ENCODE measurements around the gene HS1BP3.

The HS1BP3 gene

DNA sequence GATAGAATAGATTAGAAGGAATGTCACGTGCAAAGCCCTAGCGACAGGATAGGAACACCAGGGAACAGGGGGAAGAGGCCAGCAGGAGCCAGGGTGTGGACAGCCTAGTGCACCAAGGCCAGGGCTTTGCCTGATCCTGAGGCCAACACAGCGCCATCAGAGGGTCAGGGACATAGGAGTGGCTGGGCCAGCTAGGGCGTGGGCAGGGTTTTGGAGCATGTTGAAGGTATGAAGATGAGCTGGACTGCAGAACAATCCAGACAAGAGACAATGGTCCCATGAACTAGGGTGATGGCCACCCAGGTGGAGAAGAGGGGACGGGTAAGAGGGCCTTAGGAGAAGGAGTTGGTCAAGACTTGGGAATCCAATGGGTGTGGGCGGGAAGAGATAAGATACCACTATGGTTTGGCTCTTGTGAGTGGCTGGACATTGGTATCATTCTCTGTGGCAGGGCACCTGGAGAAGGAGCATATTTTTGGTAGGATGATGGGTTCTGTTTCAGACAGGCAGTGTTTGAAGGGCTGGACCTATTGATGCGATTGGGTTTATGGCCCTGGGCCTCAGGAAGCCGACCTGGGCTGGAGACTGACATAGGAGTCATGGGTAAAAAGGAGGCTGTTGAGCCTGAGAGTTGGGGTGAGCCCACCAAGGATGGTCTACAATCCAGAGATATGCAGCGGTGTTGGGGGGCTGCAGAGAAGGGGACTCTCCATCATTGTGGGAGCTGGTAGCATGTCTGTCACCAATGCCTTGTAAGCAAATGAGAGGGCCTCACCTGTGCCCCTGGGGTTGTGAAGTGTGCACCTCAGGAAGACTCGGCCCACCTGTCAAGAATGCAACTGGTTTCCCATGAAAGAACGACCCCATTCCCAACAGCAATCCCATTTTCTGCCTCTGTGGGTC, 2.0 kb upstream of the HS1BP3 start:
- H3K4me3 ChIP-seq (ENCODE audit: low read depth in 1 of 2, low read length in 2 of 2): no peak overlapping the region
- H3K36me3 ChIP-seq (ENCODE audit: control insufficient read depth in 1 of 2, insufficient read depth in 2 of 2, low read length in 2 of 2): no peaks in the 10 kb centered on the region
- no peak overlapping the region for H3K27ac ChIP-seq (ENCODE audit: low read depth, low read length)
- peaks cover 25 to 26% of the 10 kb centered on the region in 2 donors for H3K4me1 ChIP-seq (ENCODE audit: control insufficient read depth in 1 of 2, insufficient read depth in 2 of 2, low read length in 2 of 2)
- no peaks in the 10 kb centered on the region for H3K27me3 ChIP-seq (ENCODE audit: control insufficient read depth in 1 of 2, insufficient read depth in 2 of 2, low read length in 2 of 2)
- no peaks in the 10 kb centered on the region for H3K9me3 ChIP-seq (ENCODE audit: control insufficient read depth in 1 of 2, low read length in 2 of 2)
- H3K9ac ChIP-seq (ENCODE audit: low read depth in 1 of 2, low read length in 2 of 2): no peak overlapping the region

DNA sequence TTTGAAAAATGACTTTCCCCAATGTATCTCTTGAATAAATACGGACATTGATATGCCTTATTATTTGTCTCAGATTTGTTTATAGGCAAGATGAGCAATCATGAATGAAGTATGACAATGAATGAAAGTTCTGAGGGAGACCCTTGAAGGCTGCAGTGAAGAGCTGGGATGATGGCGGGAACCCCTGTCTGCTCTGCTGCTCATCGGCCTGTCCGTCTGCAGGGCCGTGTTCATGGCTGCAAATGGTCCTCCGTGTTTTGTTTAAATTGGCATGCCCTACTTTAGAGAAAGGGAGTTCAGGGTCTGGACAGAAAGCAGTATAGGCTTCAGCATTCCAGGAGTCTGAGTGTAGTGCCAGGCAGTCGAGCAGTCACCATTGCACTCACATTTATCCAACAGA, 1.2 kb upstream of the HS1BP3 start:
- Histone ChIP-seq H3K36me3 (ENCODE audit: control insufficient read depth in 1 of 2, insufficient read depth in 2 of 2, low read length in 2 of 2) (no peaks in the 10 kb centered on the region), H3K9me3 (ENCODE audit: control insufficient read depth in 1 of 2, low read length in 2 of 2) (no peaks in the 10 kb centered on the region), H3K27ac (ENCODE audit: low read depth, low read length) (no peak overlapping the region), H3K27me3 (ENCODE audit: control insufficient read depth in 1 of 2, insufficient read depth in 2 of 2, low read length in 2 of 2) (no peaks in the 10 kb centered on the region), H3K4me3 (ENCODE audit: low read depth in 1 of 2, low read length in 2 of 2) (no peak overlapping the region), H3K9ac (ENCODE audit: low read depth in 1 of 2, low read length in 2 of 2) (no peak overlapping the region), H3K4me1 (ENCODE audit: control insufficient read depth in 1 of 2, insufficient read depth in 2 of 2, low read length in 2 of 2) (peaks cover 26 to 28% of the 10 kb centered on the region in 2 donors)

DNA sequence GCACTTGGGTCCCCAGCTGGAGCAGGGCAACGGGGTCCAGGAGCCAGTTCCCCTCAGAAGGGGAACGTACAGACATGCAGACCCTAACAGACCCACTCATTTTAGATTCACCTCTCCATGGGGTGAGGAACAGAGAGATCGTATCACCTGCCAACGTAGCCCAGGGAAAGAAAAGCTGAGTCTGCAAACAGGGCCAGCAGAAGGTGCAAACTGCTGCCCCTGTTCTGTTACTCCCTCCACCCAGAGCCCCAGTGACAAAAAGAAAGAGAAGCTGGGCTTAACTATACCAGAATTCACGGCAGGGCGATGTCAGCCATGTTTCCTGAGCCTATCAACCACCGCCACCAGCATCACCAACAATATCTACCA, 817 bp upstream of the HS1BP3 start:
- Histone ChIP-seq H3K27me3 (ENCODE audit: control insufficient read depth in 1 of 2, insufficient read depth in 2 of 2, low read length in 2 of 2) (no peaks in the 10 kb centered on the region), H3K4me3 (ENCODE audit: low read depth in 1 of 2, low read length in 2 of 2) (peak overlapping the region; percentile 89 to 93), H3K9me3 (ENCODE audit: control insufficient read depth in 1 of 2, low read length in 2 of 2) (no peaks in the 10 kb centered on the region), H3K4me1 (ENCODE audit: control insufficient read depth in 1 of 2, insufficient read depth in 2 of 2, low read length in 2 of 2) (peaks cover 26 to 28% of the 10 kb centered on the region in 2 donors), H3K9ac (ENCODE audit: low read depth in 1 of 2, low read length in 2 of 2) (peak overlapping the region; percentile 85 to 88), H3K36me3 (ENCODE audit: control insufficient read depth in 1 of 2, insufficient read depth in 2 of 2, low read length in 2 of 2) (peaks cover 0 to 1% of the 10 kb centered on the region in 2 donors), H3K27ac (ENCODE audit: low read depth, low read length) (no peak overlapping the region)

DNA sequence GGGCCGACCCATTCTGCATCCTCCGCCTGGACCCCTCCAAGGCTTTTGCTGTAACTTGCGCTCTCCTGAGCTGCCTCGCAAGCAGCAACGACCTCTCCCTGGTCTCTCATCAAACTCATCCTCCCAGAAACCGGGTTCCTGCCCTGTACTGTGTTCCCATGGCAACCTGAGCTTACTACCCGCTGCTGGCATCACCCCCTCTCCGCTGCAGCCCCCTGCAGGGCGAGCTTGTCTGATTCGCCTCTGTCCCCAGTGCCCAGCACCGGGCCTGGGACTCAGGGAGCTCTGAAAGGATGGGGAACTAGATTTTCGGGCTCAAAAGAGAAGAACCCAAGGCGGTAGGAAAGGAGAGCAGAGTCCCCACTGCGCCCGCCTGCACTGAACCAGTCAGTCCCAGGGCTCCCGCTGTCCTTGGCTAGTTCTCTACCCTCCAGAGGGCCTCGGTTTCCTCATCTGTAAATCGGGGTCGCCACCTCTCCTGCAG, 463 bp downstream of the HS1BP3 start:
- Histone ChIP-seq H3K4me1 (ENCODE audit: control insufficient read depth in 1 of 2, insufficient read depth in 2 of 2, low read length in 2 of 2) (peaks cover 26 to 28% of the 10 kb centered on the region in 2 donors), H3K9me3 (ENCODE audit: control insufficient read depth in 1 of 2, low read length in 2 of 2) (no peaks in the 10 kb centered on the region), H3K4me3 (ENCODE audit: low read depth in 1 of 2, low read length in 2 of 2) (peak overlapping the region; percentile 89 to 93), H3K36me3 (ENCODE audit: control insufficient read depth in 1 of 2, insufficient read depth in 2 of 2, low read length in 2 of 2) (peaks cover 0 to 9% of the 10 kb centered on the region in 2 donors), H3K27ac (ENCODE audit: low read depth, low read length) (peak overlapping the region; percentile 71), H3K9ac (ENCODE audit: low read depth in 1 of 2, low read length in 2 of 2) (peak overlapping the region; percentile 86 to 98), H3K27me3 (ENCODE audit: control insufficient read depth in 1 of 2, insufficient read depth in 2 of 2, low read length in 2 of 2) (no peaks in the 10 kb centered on the region)

DNA sequence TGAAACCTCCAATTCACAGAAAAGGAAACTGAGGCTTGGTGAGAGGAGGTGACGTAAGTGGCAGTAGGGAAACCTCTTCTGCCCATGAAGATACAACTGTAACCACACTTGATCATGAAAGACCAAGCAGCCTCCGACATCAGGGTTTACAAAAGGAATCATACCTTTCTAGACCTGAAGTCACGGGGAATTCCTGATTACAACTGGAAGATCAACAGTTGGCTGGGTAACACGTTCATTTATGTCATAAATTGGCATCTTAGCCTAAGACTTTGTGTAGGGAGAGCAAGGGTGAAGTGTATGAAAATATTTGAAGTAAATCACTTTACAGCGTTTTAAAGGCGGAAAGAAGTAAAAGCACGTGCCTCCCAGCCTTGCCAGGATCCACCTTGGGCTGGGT, 922 bp downstream of the HS1BP3 start:
- H3K36me3 ChIP-seq (ENCODE audit: control insufficient read depth in 1 of 2, insufficient read depth in 2 of 2, low read length in 2 of 2): peaks cover 4 to 14% of the 10 kb centered on the region in 2 donors
- peaks cover 26 to 28% of the 10 kb centered on the region in 2 donors for H3K4me1 ChIP-seq (ENCODE audit: control insufficient read depth in 1 of 2, insufficient read depth in 2 of 2, low read length in 2 of 2)
- H3K9ac ChIP-seq (ENCODE audit: low read depth in 1 of 2, low read length in 2 of 2): peak overlapping the region; percentile 86 to 98
- H3K27ac ChIP-seq (ENCODE audit: low read depth, low read length): no peak overlapping the region
- H3K27me3 ChIP-seq (ENCODE audit: control insufficient read depth in 1 of 2, insufficient read depth in 2 of 2, low read length in 2 of 2): no peaks in the 10 kb centered on the region
- H3K9me3 ChIP-seq (ENCODE audit: control insufficient read depth in 1 of 2, low read length in 2 of 2): no peaks in the 10 kb centered on the region
- H3K4me3 ChIP-seq (ENCODE audit: low read depth in 1 of 2, low read length in 2 of 2): peak overlapping the region; percentile 89 to 93

DNA sequence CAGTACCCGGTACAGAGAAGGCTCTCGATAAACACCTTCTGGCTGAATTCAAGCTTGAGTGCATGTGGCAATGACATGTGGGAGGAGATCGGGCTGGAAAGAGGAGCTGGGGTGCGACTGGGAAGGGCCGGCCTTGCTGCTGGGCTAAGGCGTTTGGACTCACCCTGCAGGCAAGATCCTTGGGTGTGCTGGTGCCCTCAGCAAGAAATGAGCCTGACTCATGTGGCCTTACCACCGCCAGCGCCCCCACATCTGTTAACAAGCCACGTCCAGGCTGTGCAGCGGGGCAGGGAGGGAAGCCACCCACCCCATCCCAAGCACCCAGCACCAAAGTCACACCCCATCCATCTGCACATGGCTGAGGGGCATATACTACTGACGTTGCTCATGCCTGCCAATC, 1.3 kb downstream of the HS1BP3 start:
- Histone ChIP-seq H3K4me1 (ENCODE audit: control insufficient read depth in 1 of 2, insufficient read depth in 2 of 2, low read length in 2 of 2) (peaks cover 26 to 28% of the 10 kb centered on the region in 2 donors), H3K4me3 (ENCODE audit: low read depth in 1 of 2, low read length in 2 of 2) (peak overlapping the region; percentile 89 to 93), H3K27ac (ENCODE audit: low read depth, low read length) (no peak overlapping the region), H3K36me3 (ENCODE audit: control insufficient read depth in 1 of 2, insufficient read depth in 2 of 2, low read length in 2 of 2) (peaks cover 7 to 16% of the 10 kb centered on the region in 2 donors), H3K27me3 (ENCODE audit: control insufficient read depth in 1 of 2, insufficient read depth in 2 of 2, low read length in 2 of 2) (no peaks in the 10 kb centered on the region), H3K9ac (ENCODE audit: low read depth in 1 of 2, low read length in 2 of 2) (peak overlapping the region in 1 of 2 donors; percentile 86), H3K9me3 (ENCODE audit: control insufficient read depth in 1 of 2, low read length in 2 of 2) (no peaks in the 10 kb centered on the region)

DNA sequence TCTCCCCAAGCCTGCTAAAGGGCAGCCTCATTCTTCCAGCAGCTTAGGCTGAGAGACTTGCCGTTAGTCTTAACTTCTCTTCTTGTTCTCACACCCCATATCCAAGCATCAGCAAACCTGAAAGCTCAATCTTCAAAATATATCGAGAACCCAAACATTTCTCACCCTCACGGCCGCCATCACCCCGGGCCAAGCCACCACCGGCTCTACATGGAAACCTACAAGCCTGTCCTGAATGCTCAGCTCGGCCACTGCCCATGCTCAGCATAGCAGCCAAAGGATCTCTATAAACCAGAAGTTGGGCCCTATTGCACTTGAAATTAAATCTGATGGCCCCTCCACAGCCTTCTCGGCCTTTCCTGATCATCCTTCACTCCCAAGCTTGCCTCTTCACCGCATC, 2.1 kb downstream of the HS1BP3 start:
- Histone ChIP-seq H3K36me3 (ENCODE audit: control insufficient read depth in 1 of 2, insufficient read depth in 2 of 2, low read length in 2 of 2) (peaks cover 13 to 19% of the 10 kb centered on the region in 2 donors), H3K4me3 (ENCODE audit: low read depth in 1 of 2, low read length in 2 of 2) (no peak overlapping the region), H3K9me3 (ENCODE audit: control insufficient read depth in 1 of 2, low read length in 2 of 2) (no peaks in the 10 kb centered on the region), H3K9ac (ENCODE audit: low read depth in 1 of 2, low read length in 2 of 2) (no peak overlapping the region), H3K27ac (ENCODE audit: low read depth, low read length) (no peak overlapping the region), H3K27me3 (ENCODE audit: control insufficient read depth in 1 of 2, insufficient read depth in 2 of 2, low read length in 2 of 2) (no peaks in the 10 kb centered on the region), H3K4me1 (ENCODE audit: control insufficient read depth in 1 of 2, insufficient read depth in 2 of 2, low read length in 2 of 2) (peaks cover 26 to 28% of the 10 kb centered on the region in 2 donors)

DNA sequence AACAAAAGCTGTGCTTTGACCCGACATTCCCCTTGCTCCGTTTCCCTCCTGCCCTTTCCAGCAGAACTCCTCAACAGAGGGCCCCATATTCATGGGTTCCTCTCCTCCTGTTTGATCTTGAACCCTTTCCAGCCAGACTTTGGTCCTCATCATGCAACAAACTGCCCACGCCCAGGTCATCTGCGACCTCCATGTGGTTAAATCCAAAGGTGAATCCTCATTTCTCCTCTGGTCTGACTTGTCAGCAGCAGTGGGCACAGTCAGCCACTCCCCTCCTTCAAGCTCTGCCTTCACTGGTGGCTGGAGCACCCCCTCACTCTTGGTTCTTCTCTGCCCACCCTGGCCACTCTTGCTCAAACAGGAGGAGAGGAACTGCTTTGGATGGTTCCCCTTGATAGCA, 2.7 kb downstream of the HS1BP3 start:
- Histone ChIP-seq H3K4me1 (ENCODE audit: control insufficient read depth in 1 of 2, insufficient read depth in 2 of 2, low read length in 2 of 2) (peaks cover 26 to 28% of the 10 kb centered on the region in 2 donors), H3K36me3 (ENCODE audit: control insufficient read depth in 1 of 2, insufficient read depth in 2 of 2, low read length in 2 of 2) (peaks cover 13 to 19% of the 10 kb centered on the region in 2 donors), H3K27me3 (ENCODE audit: control insufficient read depth in 1 of 2, insufficient read depth in 2 of 2, low read length in 2 of 2) (no peaks in the 10 kb centered on the region), H3K9me3 (ENCODE audit: control insufficient read depth in 1 of 2, low read length in 2 of 2) (no peaks in the 10 kb centered on the region), H3K4me3 (ENCODE audit: low read depth in 1 of 2, low read length in 2 of 2) (no peak overlapping the region), H3K27ac (ENCODE audit: low read depth, low read length) (no peak overlapping the region), H3K9ac (ENCODE audit: low read depth in 1 of 2, low read length in 2 of 2) (no peak overlapping the region)

DNA sequence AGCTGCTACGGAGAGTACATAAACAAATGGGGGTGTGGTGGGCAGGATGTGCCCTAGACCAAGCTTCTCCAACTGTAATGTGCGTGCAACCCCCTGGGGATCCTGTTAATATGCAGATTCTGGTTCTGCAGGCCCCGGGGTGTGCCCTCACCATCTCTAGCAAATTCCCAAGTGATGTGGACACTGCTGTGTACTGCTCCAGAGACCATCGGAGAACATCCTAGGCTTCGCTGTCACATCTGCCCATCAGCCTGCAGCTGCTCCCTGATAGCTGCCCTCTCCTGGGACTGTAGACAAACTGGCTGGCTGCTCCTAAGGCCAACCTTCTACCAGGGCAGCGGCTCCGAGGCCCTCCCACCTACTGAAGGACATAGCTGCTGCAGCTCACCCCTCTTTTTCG, 3.2 kb downstream of the HS1BP3 start:
- no peak overlapping the region for H3K27ac ChIP-seq (ENCODE audit: low read depth, low read length)
- H3K36me3 ChIP-seq (ENCODE audit: control insufficient read depth in 1 of 2, insufficient read depth in 2 of 2, low read length in 2 of 2): peaks cover 13 to 19% of the 10 kb centered on the region in 2 donors
- H3K4me3 ChIP-seq (ENCODE audit: low read depth in 1 of 2, low read length in 2 of 2): no peak overlapping the region
- no peaks in the 10 kb centered on the region for H3K9me3 ChIP-seq (ENCODE audit: control insufficient read depth in 1 of 2, low read length in 2 of 2)
- H3K4me1 ChIP-seq (ENCODE audit: control insufficient read depth in 1 of 2, insufficient read depth in 2 of 2, low read length in 2 of 2): peaks cover 26 to 28% of the 10 kb centered on the region in 2 donors
- H3K9ac ChIP-seq (ENCODE audit: low read depth in 1 of 2, low read length in 2 of 2): no peak overlapping the region
- no peaks in the 10 kb centered on the region for H3K27me3 ChIP-seq (ENCODE audit: control insufficient read depth in 1 of 2, insufficient read depth in 2 of 2, low read length in 2 of 2)

DNA sequence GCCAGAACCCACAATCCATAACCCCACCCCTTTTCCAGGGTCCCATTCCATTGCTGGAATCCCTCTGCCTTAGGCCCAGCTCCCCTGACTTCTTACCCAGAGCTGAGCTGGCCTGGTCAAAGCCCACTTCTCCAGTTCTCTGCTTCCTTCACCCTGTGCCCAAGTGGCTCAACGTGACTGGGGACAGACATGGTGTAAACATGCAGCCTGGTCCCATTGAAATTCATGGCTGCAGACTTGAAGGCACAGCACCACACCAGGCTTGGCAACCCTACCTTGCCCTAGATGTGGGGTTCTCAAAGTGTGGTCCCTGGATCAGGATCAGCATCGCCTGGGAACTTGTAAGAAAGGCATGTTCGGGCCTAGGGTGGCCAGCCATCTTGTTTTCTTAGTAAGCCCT, 3.7 kb downstream of the HS1BP3 start:
- Histone ChIP-seq H3K4me1 (ENCODE audit: control insufficient read depth in 1 of 2, insufficient read depth in 2 of 2, low read length in 2 of 2) (peaks cover 26 to 28% of the 10 kb centered on the region in 2 donors), H3K4me3 (ENCODE audit: low read depth in 1 of 2, low read length in 2 of 2) (no peak overlapping the region), H3K36me3 (ENCODE audit: control insufficient read depth in 1 of 2, insufficient read depth in 2 of 2, low read length in 2 of 2) (peaks cover 13 to 19% of the 10 kb centered on the region in 2 donors), H3K9me3 (ENCODE audit: control insufficient read depth in 1 of 2, low read length in 2 of 2) (no peaks in the 10 kb centered on the region), H3K27ac (ENCODE audit: low read depth, low read length) (no peak overlapping the region), H3K27me3 (ENCODE audit: control insufficient read depth in 1 of 2, insufficient read depth in 2 of 2, low read length in 2 of 2) (no peaks in the 10 kb centered on the region), H3K9ac (ENCODE audit: low read depth in 1 of 2, low read length in 2 of 2) (no peak overlapping the region)

Measured in duodenal mucosa (tissue), 2 donors.